HCT116 (cell line): Measurements from ENCODE around the gene SCN2A. TPM values are rescaled to one million over a fixed set of nuclear protein-coding genes. Genes with fewer than 3 reads are reported as not detected.

Experiments used
- ATAC-seq: fragments of 200-7000 bp; cut with Tn5 transposase; 2 replicates; pipeline ENCODE4 v1.9.1; 2020; ENCODE audit warnings: mild to moderate bottlenecking, moderate library complexity
- BruUV-seq: library from RNA; stranded (reverse); fragments of 400-500 nt; replicated peaks from 2 replicates; lab custom pipeline; 2021; lab: Mats Ljungman, UMichigan
- CTCF ChIA-PET: fragments of 300-600 bp; sonication (Branson Sonifier 250); formaldehyde crosslinking; loops from one replicate; lab custom pipeline; 2021; ENCODE audit warnings: antibody characterized with exemption; lab: Charles Lee
- POLR2A ChIA-PET: fragments of 300-600, 350-600 bp; sonication (Branson Sonifier 250); formaldehyde crosslinking; loops from one replicate; lab custom pipeline; 2021; ENCODE audit warnings: antibody characterized with exemption; lab: Charles Lee
- RAD21 ChIA-PET, 2 experiments: fragments of 300-600 bp; sonication (Branson Sonifier 250); formaldehyde crosslinking; loops; one replicate each; lab custom pipeline; 2023; ENCODE audit warnings: low total read pairs in 2 of 2; ENCODE audit not compliant: uncharacterized antibody in 2 of 2, unreplicated experiment in 2 of 2, low non-redundant PET in 1 of 2; lab: Charles Lee
- DNase-seq: peaks from one replicate; pipeline ENCODE4 v3.0.0-alpha.2; 2010; ENCODE audit warnings: low read depth, low spot score
- H2AFZ ChIP-seq: fragments of 200-600 bp; shearing (Covaris generic), sonication (generic); 2 replicates; pipeline ENCODE4 v1.6.1; 2017; ENCODE audit warnings: low read depth, mixed run types, mixed read lengths, antibody characterized with exemption, low read length; ENCODE audit not compliant: poor library complexity, severe bottlenecking
- H3K27ac ChIP-seq: 2 replicates; pipeline ENCODE4 v1.5.1; 2012; ENCODE audit warnings: low read depth, low read length
- H3K27me3 ChIP-seq: fragments of 200-600 bp; sonication (generic); 2 replicates; pipeline ENCODE4 v1.6.1; 2016; ENCODE audit warnings: mixed run types, low read length, mixed read lengths; ENCODE audit not compliant: insufficient read depth
- H3K36me3 ChIP-seq, 2 experiments: fragments of 200-500 bp in 1 of 2; fragments of 200-600 bp in 1 of 2; sonication (Bioruptor generic) in 1 of 2; sonication (generic) in 1 of 2; 2 replicates each; pipeline versions ENCODE4 v1.5.1 to v1.6.1; 2014 to 2016; ENCODE audit warnings: low read length in 2 of 2, inconsistent platforms in 1 of 2, mixed read lengths in 1 of 2, mixed run types in 1 of 2; ENCODE audit not compliant: insufficient read depth in 2 of 2, control insufficient read depth in 1 of 2
- H3K4me1 ChIP-seq, 2 experiments: fragments of 200-600 bp in 1 of 2; sonication (generic) in 1 of 2; 2 replicates each; pipeline versions ENCODE4 v1.5.1 to v1.6.1; 2012 to 2017; ENCODE audit warnings: low read length in 2 of 2, inconsistent platforms in 1 of 2, mild to moderate bottlenecking in 1 of 2, mixed read lengths in 1 of 2, mixed run types in 1 of 2, moderate library complexity in 1 of 2; ENCODE audit not compliant: insufficient read depth in 2 of 2, control insufficient read depth in 1 of 2
- H3K4me2 ChIP-seq: fragments of 200-600 bp; sonication (generic); 2 replicates; pipeline ENCODE4 v1.6.1; 2017; ENCODE audit warnings: mixed run types, low read length, mixed read lengths
- H3K4me3 ChIP-seq, 2 experiments: fragments of 200-600 bp in 1 of 2; sonication (generic) in 1 of 2; replicated peaks in 1 of 2; 2 replicates each; pipeline ENCODE4 v1.5.1; 2011 to 2016; ENCODE audit warnings: low read length in 2 of 2, control low read depth in 1 of 2, low read depth in 1 of 2, mild to moderate bottlenecking in 1 of 2, mixed read lengths in 1 of 2, mixed run types in 1 of 2
- H3K79me2 ChIP-seq: fragments of 200-600 bp; sonication (generic); 2 replicates; pipeline ENCODE4 v1.6.1; 2017; ENCODE audit warnings: mild to moderate bottlenecking, mixed run types, low read length, moderate library complexity, mixed read lengths; ENCODE audit not compliant: insufficient read depth
- H3K9ac ChIP-seq: fragments of 200-600 bp; sonication (generic); 2 replicates; pipeline ENCODE4 v1.6.1; 2016; ENCODE audit warnings: low read length, mixed read lengths
- H3K9me2 ChIP-seq: fragments of 200-600 bp; sonication (generic), shearing (Covaris generic); 2 replicates; pipeline ENCODE4 v1.6.1; 2017; ENCODE audit warnings: mixed run types, mild to moderate bottlenecking, moderate library complexity; ENCODE audit not compliant: insufficient read depth
- H3K9me3 ChIP-seq, 2 experiments: fragments of 200-500 bp in 1 of 2; fragments of 200-600 bp in 1 of 2; sonication (Bioruptor generic) in 1 of 2; sonication (generic) in 1 of 2; 2 replicates each; pipeline ENCODE4 v1.6.1; 2014 to 2017; ENCODE audit warnings: low read length in 2 of 2, mixed read lengths in 2 of 2, inconsistent platforms in 1 of 2, low read depth in 1 of 2, mild to moderate bottlenecking in 1 of 2, mixed run types in 1 of 2, moderate library complexity in 1 of 2; ENCODE audit not compliant: control insufficient read depth in 1 of 2, insufficient read depth in 1 of 2
- H4K20me1 ChIP-seq: fragments of 200-600 bp; sonication (generic), shearing (Covaris generic); 2 replicates; pipeline ENCODE4 v1.6.1; 2017; ENCODE audit warnings: mixed run types, mild to moderate bottlenecking, moderate library complexity; ENCODE audit not compliant: insufficient read depth
- ATF3 ChIP-seq: IDR thresholded peaks from 2 replicates; pipeline ENCODE4 v1.6.1; 2012
- CBX3 ChIP-seq: IDR thresholded peaks from 2 replicates; pipeline ENCODE4 v1.6.1; 2012; ENCODE audit warnings: low read depth
- EGR1 ChIP-seq: IDR thresholded peaks from 2 replicates; pipeline ENCODE4 v1.6.1; 2012; ENCODE audit warnings: low read depth
- ELF1 ChIP-seq: IDR thresholded peaks from 2 replicates; pipeline ENCODE4 v1.6.1; 2012; ENCODE audit warnings: low read depth, borderline replicate concordance
- EZH2 ChIP-seq: fragments of 200-600 bp; sonication (generic); IDR thresholded peaks from 2 replicates; pipeline ENCODE4 v1.6.1; 2017; ENCODE audit warnings: antibody characterized with exemption, mixed run types
- JUND ChIP-seq: IDR thresholded peaks from 2 replicates; pipeline ENCODE4 v1.6.1; 2012
- POLR2A ChIP-seq: IDR thresholded peaks from 2 replicates; pipeline ENCODE4 v1.7.0; 2011; ENCODE audit warnings: borderline replicate concordance; ENCODE audit not compliant: insufficient read depth, insufficient read length; ENCODE audit errors: extremely low read depth
- POLR2AphosphoS5 ChIP-seq: IDR thresholded peaks from 2 replicates; pipeline ENCODE4 v1.6.1; 2011; ENCODE audit warnings: mild to moderate bottlenecking, low read depth, low read length, moderate library complexity
- RAD21 ChIP-seq: IDR thresholded peaks from 2 replicates; pipeline ENCODE4 v1.6.1; 2012; ENCODE audit warnings: low read depth, mild to moderate bottlenecking
- SIN3A ChIP-seq: IDR thresholded peaks from 2 replicates; pipeline ENCODE4 v1.6.1; 2012; ENCODE audit warnings: low read depth
- TCF7L2 ChIP-seq: IDR thresholded peaks from 2 replicates; pipeline ENCODE4 v1.7.0; 2011; ENCODE audit warnings: borderline replicate concordance, inconsistent platforms; ENCODE audit not compliant: insufficient read depth, insufficient read length; ENCODE audit errors: extremely low read depth
- YY1 ChIP-seq: IDR thresholded peaks from 2 replicates; pipeline ENCODE4 v1.6.1; 2011; ENCODE audit warnings: low read length, low read depth, moderate library complexity, mild to moderate bottlenecking; ENCODE audit not compliant: insufficient replicate concordance; ENCODE audit errors: extremely low read depth
- intact Hi-C: fragments of 100-400 bp; cut with micrococcal nuclease; formaldehyde crosslinking; loops from 2 replicates; pipeline ENCODE4 v1.10.0; 2022
- total RNA-seq: library from RNA; stranded (reverse); gene quantifications from one replicate; pipeline ENCODE4 v1.2.1, GENCODE V29; 2021; ENCODE audit not compliant: unreplicated experiment
- TF ChIP-seq, protein P1 (sequence below), 3 experiments: fragments of 200-600 bp in 1 of 3; sonication (generic) in 1 of 3; IDR thresholded peaks in 2 of 3; conservative IDR thresholded peaks in 1 of 3; 2 replicates each; pipeline ENCODE4 v1.5.1; 2012 to 2017; ENCODE audit warnings: low read depth in 2 of 3, low read length in 2 of 3, antibody characterized with exemption in 1 of 3, borderline replicate concordance in 1 of 3, control low read depth in 1 of 3, mild to moderate bottlenecking in 1 of 3, mixed read lengths in 1 of 3, mixed run types in 1 of 3, moderate library complexity in 1 of 3; ENCODE audit not compliant: insufficient read depth in 1 of 3
- TF ChIP-seq, protein P2 (sequence below): IDR thresholded peaks from 2 replicates; pipeline ENCODE4 v1.6.1; 2011; ENCODE audit warnings: mild to moderate bottlenecking, low read length, moderate library complexity; ENCODE audit not compliant: insufficient replicate concordance; ENCODE audit errors: extremely low read depth

Gene SCN2A
- total RNA-seq, 1 experiment from 2014 or later: 0.25 TPM

DNA sequence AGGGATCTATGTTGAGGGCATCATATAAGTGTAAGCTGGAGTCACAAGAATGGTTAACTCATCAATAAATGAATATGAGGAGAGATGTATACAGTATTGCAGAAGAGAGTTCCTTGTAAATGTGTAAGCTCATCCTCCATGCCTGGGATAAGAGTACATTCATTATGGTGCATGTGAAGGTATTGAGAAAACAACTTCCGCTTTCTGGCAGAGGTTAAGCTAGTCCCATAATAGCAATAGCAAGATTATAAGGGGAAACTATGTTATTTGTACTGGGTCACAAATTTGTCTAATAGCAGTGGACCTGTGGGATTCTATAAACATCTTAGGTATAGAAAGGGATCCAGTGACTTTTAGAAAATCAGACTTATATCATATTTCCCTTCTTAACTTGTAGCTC, 44.1 kb downstream of the SCN2A start:
- no TSS peak for BruUV-seq
- Histone ChIP-seq H3K9me2 (no peaks in the 10 kb centered on the region), H3K4me2 (no peak overlapping the region), H2AFZ (no peak overlapping the region), H3K79me2 (no peaks in the 10 kb centered on the region), H3K9ac (no peak overlapping the region), H3K4me1 (no peaks in the 10 kb centered on the region), H3K27ac (no peak overlapping the region)
- no peak for ATAC-seq
- no peak for DNase-seq
- CTCF ChIA-PET: interaction anchor here (1.0 kb wide), 1 partner anchor 11 kb away, joined by 3 read pairs; no protein-coding TSS in a partner anchor
- POLR2A ChIA-PET: no interaction called here
- TF ChIP-seq, protein P1, sequence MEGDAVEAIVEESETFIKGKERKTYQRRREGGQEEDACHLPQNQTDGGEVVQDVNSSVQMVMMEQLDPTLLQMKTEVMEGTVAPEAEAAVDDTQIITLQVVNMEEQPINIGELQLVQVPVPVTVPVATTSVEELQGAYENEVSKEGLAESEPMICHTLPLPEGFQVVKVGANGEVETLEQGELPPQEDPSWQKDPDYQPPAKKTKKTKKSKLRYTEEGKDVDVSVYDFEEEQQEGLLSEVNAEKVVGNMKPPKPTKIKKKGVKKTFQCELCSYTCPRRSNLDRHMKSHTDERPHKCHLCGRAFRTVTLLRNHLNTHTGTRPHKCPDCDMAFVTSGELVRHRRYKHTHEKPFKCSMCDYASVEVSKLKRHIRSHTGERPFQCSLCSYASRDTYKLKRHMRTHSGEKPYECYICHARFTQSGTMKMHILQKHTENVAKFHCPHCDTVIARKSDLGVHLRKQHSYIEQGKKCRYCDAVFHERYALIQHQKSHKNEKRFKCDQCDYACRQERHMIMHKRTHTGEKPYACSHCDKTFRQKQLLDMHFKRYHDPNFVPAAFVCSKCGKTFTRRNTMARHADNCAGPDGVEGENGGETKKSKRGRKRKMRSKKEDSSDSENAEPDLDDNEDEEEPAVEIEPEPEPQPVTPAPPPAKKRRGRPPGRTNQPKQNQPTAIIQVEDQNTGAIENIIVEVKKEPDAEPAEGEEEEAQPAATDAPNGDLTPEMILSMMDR (IDR thresholded peaks at IDR 0.05 in 2 of 3, conservative IDR thresholded peaks at IDR 0.05 in 1 of 3; ENCODE audit: borderline replicate concordance in 1 of 3, insufficient read depth in 1 of 3, low read depth in 2 of 3, low read length in 2 of 3): no peak
- TF ChIP-seq YY1 (no peak), EGR1 (no peak), TCF7L2 (no peak), CBX3 (no peak), POLR2AphosphoS5 (no peak), RAD21 (no peak), ATF3 (no peak), EZH2 (no peak), SIN3A (no peak), ELF1 (no peak), JUND (no peak), POLR2A (no peak)
- TF ChIP-seq, protein P2, sequence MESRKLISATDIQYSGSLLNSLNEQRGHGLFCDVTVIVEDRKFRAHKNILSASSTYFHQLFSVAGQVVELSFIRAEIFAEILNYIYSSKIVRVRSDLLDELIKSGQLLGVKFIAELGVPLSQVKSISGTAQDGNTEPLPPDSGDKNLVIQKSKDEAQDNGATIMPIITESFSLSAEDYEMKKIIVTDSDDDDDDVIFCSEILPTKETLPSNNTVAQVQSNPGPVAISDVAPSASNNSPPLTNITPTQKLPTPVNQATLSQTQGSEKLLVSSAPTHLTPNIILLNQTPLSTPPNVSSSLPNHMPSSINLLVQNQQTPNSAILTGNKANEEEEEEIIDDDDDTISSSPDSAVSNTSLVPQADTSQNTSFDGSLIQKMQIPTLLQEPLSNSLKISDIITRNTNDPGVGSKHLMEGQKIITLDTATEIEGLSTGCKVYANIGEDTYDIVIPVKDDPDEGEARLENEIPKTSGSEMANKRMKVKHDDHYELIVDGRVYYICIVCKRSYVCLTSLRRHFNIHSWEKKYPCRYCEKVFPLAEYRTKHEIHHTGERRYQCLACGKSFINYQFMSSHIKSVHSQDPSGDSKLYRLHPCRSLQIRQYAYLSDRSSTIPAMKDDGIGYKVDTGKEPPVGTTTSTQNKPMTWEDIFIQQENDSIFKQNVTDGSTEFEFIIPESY: no peak
- TF ChIP-seq, all 23 proteins: peak for 0
- no peaks in the 10 kb centered on the region for H3K9me3 ChIP-seq
- intact Hi-C loops: no loop called here
- no peaks in the 10 kb centered on the region for H3K27me3 ChIP-seq
- H3K36me3 ChIP-seq: no peaks in the 10 kb centered on the region
- RAD21 ChIA-PET: no interaction called here
- no peak overlapping the region for H3K4me3 ChIP-seq
- no peaks in the 10 kb centered on the region for H4K20me1 ChIP-seq
